ENCODE data around the gene ACSL6.

ACSL6 gene

GRCh38 chr5:132011622-132012343, at the start of gene ACSL6:
Gene ACSL6 (minus strand): TSS chr5:132011658. CDS start chr5:132011553, 105 bp downstream.
- Histone ChIP-seq H3K27ac (ENCODE audit: extremely low read depth, low read depth, low read length) (no peak within 1 kb of the TSS), H3K9me3 (ENCODE audit: control insufficient read depth, insufficient read depth, low read depth, low read length) (no peaks in the 10 kb centered on the region), H3K36me3 (ENCODE audit: control insufficient read depth in 2 of 2, insufficient read depth in 1 of 2, low read length in 2 of 2) (no peaks in the 10 kb centered on the region), H3K4me3 (ENCODE audit: low read depth, low read length) (peak within 1 kb of the TSS; percentile 60), H3K4me1 (ENCODE audit: control insufficient read depth, insufficient read depth, low read length) (no peaks in the 10 kb centered on the region; the same call in 1 of the 2 replicates)
- CTCF ChIA-PET = interaction anchor here (0.6 to 6.8 kb wide), 6 partner anchors 12 to 423 kb away, joined by 3 to 129 read pairs (median 3); no protein-coding TSS in a partner anchor
- POLR2A ChIA-PET = no interaction called here
- TF ChIP-seq ZNF248 (tag by site-specific recombination; IDR thresholded peaks at IDR 0.05) (no peak), ZNF354C (tag by site-specific recombination; IDR thresholded peaks at IDR 0.05; ENCODE audit: borderline replicate concordance, low read depth) (no peak), ZBTB44 (tag by site-specific recombination; IDR thresholded peaks at IDR 0.05) (no peak), ZNF132 (tag by site-specific recombination; IDR thresholded peaks at IDR 0.05; ENCODE audit: borderline replicate concordance) (no peak), ZFHX2 (tag by site-specific recombination; conservative IDR thresholded peaks at IDR 0.05) (peak; percentile 63; the same call in 1 of the 2 replicates), ZNF621 (tag by site-specific recombination; IDR thresholded peaks at IDR 0.05) (no peak), ZNF501 (tag by site-specific recombination; IDR thresholded peaks at IDR 0.05) (0 out of 2 replicates have a peak, but pooled peaks have one; percentile 37), ZNF580 (tag by site-specific recombination; IDR thresholded peaks at IDR 0.05) (no peak), ZXDB (tag by site-specific recombination; IDR thresholded peaks at IDR 0.05) (0 out of 2 replicates have a peak, but pooled peaks have one; percentile 30), ZNF341 (tag by site-specific recombination; IDR thresholded peaks at IDR 0.05; ENCODE audit: low read depth) (peak; percentile 25; the same call in 1 of the 2 replicates), ZNF830 (tag by site-specific recombination; IDR thresholded peaks at IDR 0.05; ENCODE audit: low read depth) (no peak), WT1 (tag by site-specific recombination; IDR thresholded peaks at IDR 0.05) (no peak), EGR2 (tag by site-specific recombination; IDR thresholded peaks at IDR 0.05; ENCODE audit: low read depth) (peak; percentile 69), ZSCAN16 (tag by site-specific recombination; IDR thresholded peaks at IDR 0.05) (no peak), ZNF791 (tag by site-specific recombination; IDR thresholded peaks at IDR 0.05) (no peak), SCRT1 (tag by site-specific recombination; IDR thresholded peaks at IDR 0.05; ENCODE audit: borderline replicate concordance) (no peak), ZBTB20 (tag by site-specific recombination; IDR thresholded peaks at IDR 0.05) (peak; percentile 39; the same call in 1 of the 2 replicates), ZBTB8A (tag by site-specific recombination; IDR thresholded peaks at IDR 0.05) (no peak), ZNF23 (tag by site-specific recombination; IDR thresholded peaks at IDR 0.05; ENCODE audit: borderline replicate concordance) (no peak), ZNF335 (tag by site-specific recombination; conservative IDR thresholded peaks at IDR 0.05) (peak; percentile 19), ZNF658 (tag by site-specific recombination; IDR thresholded peaks at IDR 0.05) (no peak), ZIC2 (tag by site-specific recombination; IDR thresholded peaks at IDR 0.05) (no peak), ZNF548 (tag by site-specific recombination; IDR thresholded peaks at IDR 0.05) (no peak)
- TF ChIP-seq, protein P1, sequence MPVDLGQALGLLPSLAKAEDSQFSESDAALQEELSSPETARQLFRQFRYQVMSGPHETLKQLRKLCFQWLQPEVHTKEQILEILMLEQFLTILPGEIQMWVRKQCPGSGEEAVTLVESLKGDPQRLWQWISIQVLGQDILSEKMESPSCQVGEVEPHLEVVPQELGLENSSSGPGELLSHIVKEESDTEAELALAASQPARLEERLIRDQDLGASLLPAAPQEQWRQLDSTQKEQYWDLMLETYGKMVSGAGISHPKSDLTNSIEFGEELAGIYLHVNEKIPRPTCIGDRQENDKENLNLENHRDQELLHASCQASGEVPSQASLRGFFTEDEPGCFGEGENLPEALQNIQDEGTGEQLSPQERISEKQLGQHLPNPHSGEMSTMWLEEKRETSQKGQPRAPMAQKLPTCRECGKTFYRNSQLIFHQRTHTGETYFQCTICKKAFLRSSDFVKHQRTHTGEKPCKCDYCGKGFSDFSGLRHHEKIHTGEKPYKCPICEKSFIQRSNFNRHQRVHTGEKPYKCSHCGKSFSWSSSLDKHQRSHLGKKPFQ (tag by site-specific recombination; IDR thresholded peaks at IDR 0.05) = no peak
- TF ChIP-seq, protein P2, sequence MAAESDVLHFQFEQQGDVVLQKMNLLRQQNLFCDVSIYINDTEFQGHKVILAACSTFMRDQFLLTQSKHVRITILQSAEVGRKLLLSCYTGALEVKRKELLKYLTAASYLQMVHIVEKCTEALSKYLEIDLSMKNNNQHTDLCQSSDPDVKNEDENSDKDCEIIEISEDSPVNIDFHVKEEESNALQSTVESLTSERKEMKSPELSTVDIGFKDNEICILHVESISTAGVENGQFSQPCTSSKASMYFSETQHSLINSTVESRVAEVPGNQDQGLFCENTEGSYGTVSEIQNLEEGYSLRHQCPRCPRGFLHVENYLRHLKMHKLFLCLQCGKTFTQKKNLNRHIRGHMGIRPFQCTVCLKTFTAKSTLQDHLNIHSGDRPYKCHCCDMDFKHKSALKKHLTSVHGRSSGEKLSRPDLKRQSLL (tag by site-specific recombination; IDR thresholded peaks at IDR 0.05) = no peak
- TF ChIP-seq, protein P3, sequence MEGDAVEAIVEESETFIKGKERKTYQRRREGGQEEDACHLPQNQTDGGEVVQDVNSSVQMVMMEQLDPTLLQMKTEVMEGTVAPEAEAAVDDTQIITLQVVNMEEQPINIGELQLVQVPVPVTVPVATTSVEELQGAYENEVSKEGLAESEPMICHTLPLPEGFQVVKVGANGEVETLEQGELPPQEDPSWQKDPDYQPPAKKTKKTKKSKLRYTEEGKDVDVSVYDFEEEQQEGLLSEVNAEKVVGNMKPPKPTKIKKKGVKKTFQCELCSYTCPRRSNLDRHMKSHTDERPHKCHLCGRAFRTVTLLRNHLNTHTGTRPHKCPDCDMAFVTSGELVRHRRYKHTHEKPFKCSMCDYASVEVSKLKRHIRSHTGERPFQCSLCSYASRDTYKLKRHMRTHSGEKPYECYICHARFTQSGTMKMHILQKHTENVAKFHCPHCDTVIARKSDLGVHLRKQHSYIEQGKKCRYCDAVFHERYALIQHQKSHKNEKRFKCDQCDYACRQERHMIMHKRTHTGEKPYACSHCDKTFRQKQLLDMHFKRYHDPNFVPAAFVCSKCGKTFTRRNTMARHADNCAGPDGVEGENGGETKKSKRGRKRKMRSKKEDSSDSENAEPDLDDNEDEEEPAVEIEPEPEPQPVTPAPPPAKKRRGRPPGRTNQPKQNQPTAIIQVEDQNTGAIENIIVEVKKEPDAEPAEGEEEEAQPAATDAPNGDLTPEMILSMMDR (tag by site-specific recombination; IDR thresholded peaks at IDR 0.05) = peak; percentile 17; the same call in 1 of the 2 replicates
- TF ChIP-seq, protein P4, sequence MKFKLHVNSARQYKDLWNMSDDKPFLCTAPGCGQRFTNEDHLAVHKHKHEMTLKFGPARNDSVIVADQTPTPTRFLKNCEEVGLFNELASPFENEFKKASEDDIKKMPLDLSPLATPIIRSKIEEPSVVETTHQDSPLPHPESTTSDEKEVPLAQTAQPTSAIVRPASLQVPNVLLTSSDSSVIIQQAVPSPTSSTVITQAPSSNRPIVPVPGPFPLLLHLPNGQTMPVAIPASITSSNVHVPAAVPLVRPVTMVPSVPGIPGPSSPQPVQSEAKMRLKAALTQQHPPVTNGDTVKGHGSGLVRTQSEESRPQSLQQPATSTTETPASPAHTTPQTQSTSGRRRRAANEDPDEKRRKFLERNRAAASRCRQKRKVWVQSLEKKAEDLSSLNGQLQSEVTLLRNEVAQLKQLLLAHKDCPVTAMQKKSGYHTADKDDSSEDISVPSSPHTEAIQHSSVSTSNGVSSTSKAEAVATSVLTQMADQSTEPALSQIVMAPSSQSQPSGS (tag by site-specific recombination; IDR thresholded peaks at IDR 0.05; ENCODE audit: low read depth) = no peak
- TF ChIP-seq, protein P5, sequence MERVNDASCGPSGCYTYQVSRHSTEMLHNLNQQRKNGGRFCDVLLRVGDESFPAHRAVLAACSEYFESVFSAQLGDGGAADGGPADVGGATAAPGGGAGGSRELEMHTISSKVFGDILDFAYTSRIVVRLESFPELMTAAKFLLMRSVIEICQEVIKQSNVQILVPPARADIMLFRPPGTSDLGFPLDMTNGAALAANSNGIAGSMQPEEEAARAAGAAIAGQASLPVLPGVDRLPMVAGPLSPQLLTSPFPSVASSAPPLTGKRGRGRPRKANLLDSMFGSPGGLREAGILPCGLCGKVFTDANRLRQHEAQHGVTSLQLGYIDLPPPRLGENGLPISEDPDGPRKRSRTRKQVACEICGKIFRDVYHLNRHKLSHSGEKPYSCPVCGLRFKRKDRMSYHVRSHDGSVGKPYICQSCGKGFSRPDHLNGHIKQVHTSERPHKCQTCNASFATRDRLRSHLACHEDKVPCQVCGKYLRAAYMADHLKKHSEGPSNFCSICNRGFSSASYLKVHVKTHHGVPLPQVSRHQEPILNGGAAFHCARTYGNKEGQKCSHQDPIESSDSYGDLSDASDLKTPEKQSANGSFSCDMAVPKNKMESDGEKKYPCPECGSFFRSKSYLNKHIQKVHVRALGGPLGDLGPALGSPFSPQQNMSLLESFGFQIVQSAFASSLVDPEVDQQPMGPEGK (tag by site-specific recombination; IDR thresholded peaks at IDR 0.05) = peak; percentile 44; the same call in 1 of the 2 replicates

Data from HEK293 (cell line).